HepG2 (cell line): ENCODE measurements around the gene CRYM. TPM values are rescaled to one million over a fixed set of nuclear protein-coding genes. Genes with fewer than 3 reads are reported as not detected.

ENCODE experiments used
- CCAR2 ChIP-seq: fragments of 200-400 bp; formaldehyde crosslinking; optimal IDR thresholded peaks from 2 replicates; pipeline ENCODE3; 2018; ENCODE audit warnings: low read depth, mild to moderate bottlenecking, low read length, moderate library complexity
- FOXA1 ChIP-seq, 2 experiments: fragments of 450-650 bp in 1 of 2; sonication (generic) in 1 of 2; formaldehyde crosslinking in 1 of 2; IDR thresholded peaks; 2 replicates each; pipeline versions ENCODE4 v1.4.0 to v1.6.1; 2016 to 2020; ENCODE audit warnings: missing genetic modification reagents in 1 of 2
- HBP1 ChIP-seq: IDR thresholded peaks from 2 replicates; pipeline ENCODE4 v1.6.1; 2016; ENCODE audit warnings: low read depth, control low read depth
- HDAC6 ChIP-seq: fragments of 200-600 bp; sonication (generic); IDR thresholded peaks from 2 replicates; pipeline ENCODE4 v1.7.0; 2017; ENCODE audit warnings: mild to moderate bottlenecking, antibody characterized with exemption, low read length, low read depth
- JUND ChIP-seq: sonication (generic); formaldehyde crosslinking; IDR thresholded peaks from 2 replicates; pipeline ENCODE4 v1.8.0; 2022; ENCODE audit warnings: mild to moderate bottlenecking, missing genetic modification reagents
- MEIS2 ChIP-seq: sonication (generic); formaldehyde crosslinking; IDR thresholded peaks from 2 replicates; pipeline ENCODE4 v1.9.0; 2021; ENCODE audit warnings: mild to moderate bottlenecking, missing genetic modification reagents
- PAX8 ChIP-seq: sonication (generic); formaldehyde crosslinking; IDR thresholded peaks from 2 replicates; pipeline ENCODE4 v1.8.0; 2022; ENCODE audit warnings: mild to moderate bottlenecking, missing genetic modification reagents, borderline replicate concordance
- ZC3H13 ChIP-seq: sonication (generic); formaldehyde crosslinking; IDR thresholded peaks from 2 replicates; pipeline ENCODE4 v1.8.1; 2023; ENCODE audit warnings: mild to moderate bottlenecking, missing genetic modification reagents, moderate library complexity
- ZNF160 ChIP-seq: sonication (generic); formaldehyde crosslinking; IDR thresholded peaks from 2 replicates; pipeline ENCODE4 v1.8.0; 2022; ENCODE audit warnings: mild to moderate bottlenecking, inconsistent platforms, missing genetic modification reagents
- ZNF207 ChIP-seq: fragments of 450-650 bp; IDR thresholded peaks from 2 replicates; pipeline ENCODE4 v1.6.1; 2016; ENCODE audit warnings: antibody characterized with exemption, borderline replicate concordance
- ZNF225 ChIP-seq: sonication (generic); formaldehyde crosslinking; IDR thresholded peaks from 2 replicates; pipeline ENCODE4 v1.4.0; 2020; ENCODE audit warnings: mild to moderate bottlenecking, missing genetic modification reagents
- ZNF441 ChIP-seq: sonication (generic); formaldehyde crosslinking; IDR thresholded peaks from 2 replicates; pipeline ENCODE4 v1.7.0; 2021; ENCODE audit warnings: missing genetic modification reagents, borderline replicate concordance
- ZNF569 ChIP-seq: sonication (generic); formaldehyde crosslinking; IDR thresholded peaks from 2 replicates; pipeline ENCODE4 v1.5.0; 2020; ENCODE audit warnings: mild to moderate bottlenecking, missing genetic modification reagents, moderate library complexity, borderline replicate concordance
- ZNF580 ChIP-seq: IDR thresholded peaks from 2 replicates; pipeline ENCODE4 v1.6.1; 2016; ENCODE audit warnings: low read depth, borderline replicate concordance
- ZNF609 ChIP-seq: sonication (generic); formaldehyde crosslinking; IDR thresholded peaks from 2 replicates; pipeline ENCODE4 v1.4.0; 2020; ENCODE audit warnings: mild to moderate bottlenecking, missing genetic modification reagents, borderline replicate concordance
- ZNF790 ChIP-seq: sonication (generic); formaldehyde crosslinking; IDR thresholded peaks from 2 replicates; pipeline ENCODE4 v1.8.0; 2022; ENCODE audit warnings: missing genetic modification reagents, mild to moderate bottlenecking, borderline replicate concordance
- ZNF792 ChIP-seq: IDR thresholded peaks from 2 replicates; pipeline ENCODE4 v1.6.1; 2016
- polyA plus RNA-seq, 8 experiments: library from polyadenylated mRNA; depleted of rRNA in 3 of 8; stranded (reverse) in 7 of 8; unstranded in 1 of 8; fragments of >200 nt; fragmentation: Illumina TruSeq in 4 of 8; extraction: Trizol in 4 of 8; gene quantifications; 2 replicates each; pipeline versions ENCODE4 v1.2.1 to v1.2.3, GENCODE V29; 2011 to 2016; ENCODE audit warnings: low read depth in 4 of 8, missing spikeins in 1 of 8, mixed read lengths in 1 of 8; ENCODE audit not compliant: insufficient read depth in 1 of 8
- total RNA-seq, 5 experiments: library from RNA; depleted of rRNA; stranded (reverse); fragments of >200 nt; fragmentation: Illumina TruSeq; extraction: Trizol; gene quantifications; 2 replicates each; pipeline ENCODE4 v1.2.3, GENCODE V29; 2016; ENCODE audit warnings: low read depth in 1 of 5
- TF ChIP-seq, protein P1 (sequence below): sonication (generic); formaldehyde crosslinking; IDR thresholded peaks from 2 replicates; pipeline ENCODE4; 2020; ENCODE audit warnings: missing genetic modification reagents, mild to moderate bottlenecking, borderline replicate concordance

CRYM gene
- total and polyA plus RNA-seq, 2 of the 13 experiments (the other 11 are each of a cell fraction or from before 2014, with no cell fraction given): 1.9 to 2.2 TPM

- TF ChIP-seq ZNF441 (CRISPR knock-in tag) (0 out of 2 replicates have a peak, but pooled peaks have one; percentile 31), JUND (CRISPR knock-in tag) (no peak), MEIS2 (CRISPR knock-in tag) (peak; percentile 50; the same call in 1 of the 2 replicates), ZNF225 (CRISPR knock-in tag) (peak; percentile 80; the same call in 1 of the 2 replicates), ZNF580 (CRISPR knock-in tag) (peak; percentile 80; the same call in 1 of the 2 replicates), ZNF609 (CRISPR knock-in tag) (no peak), ZNF569 (no peak), PAX8 (no peak), ZNF160 (CRISPR knock-in tag) (peak; percentile 53; the same call in 1 of the 2 replicates), FOXA1 (IDR thresholded peaks at IDR 0.05) (no peak), FOXA1 (CRISPR knock-in tag; IDR thresholded peaks at IDR 0.05) (peak; percentile 7; the same call in 1 of the 2 replicates), ZC3H13 (CRISPR knock-in tag) (no peak), CCAR2 (no peak), HBP1 (CRISPR knock-in tag) (no peak), HDAC6 (no peak), ZNF792 (0 out of 2 replicates have a peak, but pooled peaks have one; percentile 30), ZNF790 (CRISPR knock-in tag) (no peak), ZNF207 (no peak)
- TF ChIP-seq, protein P1, sequence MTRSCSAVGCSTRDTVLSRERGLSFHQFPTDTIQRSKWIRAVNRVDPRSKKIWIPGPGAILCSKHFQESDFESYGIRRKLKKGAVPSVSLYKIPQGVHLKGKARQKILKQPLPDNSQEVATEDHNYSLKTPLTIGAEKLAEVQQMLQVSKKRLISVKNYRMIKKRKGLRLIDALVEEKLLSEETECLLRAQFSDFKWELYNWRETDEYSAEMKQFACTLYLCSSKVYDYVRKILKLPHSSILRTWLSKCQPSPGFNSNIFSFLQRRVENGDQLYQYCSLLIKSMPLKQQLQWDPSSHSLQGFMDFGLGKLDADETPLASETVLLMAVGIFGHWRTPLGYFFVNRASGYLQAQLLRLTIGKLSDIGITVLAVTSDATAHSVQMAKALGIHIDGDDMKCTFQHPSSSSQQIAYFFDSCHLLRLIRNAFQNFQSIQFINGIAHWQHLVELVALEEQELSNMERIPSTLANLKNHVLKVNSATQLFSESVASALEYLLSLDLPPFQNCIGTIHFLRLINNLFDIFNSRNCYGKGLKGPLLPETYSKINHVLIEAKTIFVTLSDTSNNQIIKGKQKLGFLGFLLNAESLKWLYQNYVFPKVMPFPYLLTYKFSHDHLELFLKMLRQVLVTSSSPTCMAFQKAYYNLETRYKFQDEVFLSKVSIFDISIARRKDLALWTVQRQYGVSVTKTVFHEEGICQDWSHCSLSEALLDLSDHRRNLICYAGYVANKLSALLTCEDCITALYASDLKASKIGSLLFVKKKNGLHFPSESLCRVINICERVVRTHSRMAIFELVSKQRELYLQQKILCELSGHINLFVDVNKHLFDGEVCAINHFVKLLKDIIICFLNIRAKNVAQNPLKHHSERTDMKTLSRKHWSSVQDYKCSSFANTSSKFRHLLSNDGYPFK (CRISPR knock-in tag): peak; percentile 47; the same call in 1 of the 2 replicates
These were observed 5.6 kb upstream of the CRYM start (continued) for GRCh38 chr16:21283521-21284289.
